Measurements from ENCODE around the gene DOCK3. TPM values are rescaled to one million over a fixed set of nuclear protein-coding genes. Genes with fewer than 3 reads are reported as not detected.
"Not testable (repeated sequence)": the region's sequence is repeated elsewhere in the genome, so short reads cannot be mapped to it uniquely, and the experiment has no call there.

DOCK3 gene
- total RNA-seq, 2 experiments from 2014 or later = 1.9 to 2.1 TPM

GRCh38 chr3:50786631-50787030 lies 111.9 kb downstream of the DOCK3 start:
- Mint-ChIP-seq H3K27ac (no peak overlapping the region), H3K4me1 (no peaks in the 10 kb centered on the region), H3K9me3 (peaks cover 21% of the 10 kb centered on the region), H3K27me3 (no peaks in the 10 kb centered on the region), H3K36me3 (peaks cover 15% of the 10 kb centered on the region), H3K4me3 (no peak overlapping the region)
- no peak for DNase-seq

- not testable (repeated sequence) for H3K4me1 Mint-ChIP-seq, H3K4me3 Mint-ChIP-seq, H3K36me3 Mint-ChIP-seq, H3K9me3 Mint-ChIP-seq, H3K27me3 Mint-ChIP-seq, DNase-seq, H3K27ac Mint-ChIP-seq
Measured at GRCh38 chr3:50790894-50791293, 116.2 kb downstream of the DOCK3 start.

GRCh38 chr3:50792568-50792967 lies 117.8 kb downstream of the DOCK3 start:
- Mint-ChIP-seq H3K27me3 (peaks cover 6% of the 10 kb centered on the region), H3K36me3 (peaks cover 2% of the 10 kb centered on the region), H3K4me3 (no peak overlapping the region), H3K4me1 (no peaks in the 10 kb centered on the region), H3K9me3 (no peaks in the 10 kb centered on the region), H3K27ac (no peak overlapping the region)
- no peak for DNase-seq

- not testable (repeated sequence) for H3K4me1 Mint-ChIP-seq, H3K27me3 Mint-ChIP-seq, DNase-seq, H3K4me3 Mint-ChIP-seq, H3K27ac Mint-ChIP-seq
- H3K9me3 Mint-ChIP-seq = peaks cover 39% of the 10 kb centered on the region
- peaks cover 24% of the 10 kb centered on the region for H3K36me3 Mint-ChIP-seq
Measured at GRCh38 chr3:50803805-50804204, 129.1 kb downstream of the DOCK3 start.

- H3K4me1 Mint-ChIP-seq, H3K4me3 Mint-ChIP-seq, DNase-seq, H3K27ac Mint-ChIP-seq, H3K27me3 Mint-ChIP-seq: not testable (repeated sequence)
- Mint-ChIP-seq H3K9me3 (peaks cover 34% of the 10 kb centered on the region), H3K36me3 (peaks cover 20% of the 10 kb centered on the region)
Measured at GRCh38 chr3:50804376-50804775, 129.6 kb downstream of the DOCK3 start.

- Mint-ChIP-seq H3K27me3 (no peaks in the 10 kb centered on the region), H3K9me3 (peaks cover 25% of the 10 kb centered on the region), H3K4me3 (no peak overlapping the region), H3K36me3 (peaks cover 15% of the 10 kb centered on the region), H3K27ac (no peak overlapping the region), H3K4me1 (no peaks in the 10 kb centered on the region)
- no peak for DNase-seq
Measured at GRCh38 chr3:50805321-50805720, 130.6 kb downstream of the DOCK3 start.

- Mint-ChIP-seq H3K36me3 (peaks cover 10% of the 10 kb centered on the region), H3K27me3 (no peaks in the 10 kb centered on the region), H3K9me3 (peaks cover 18% of the 10 kb centered on the region), H3K4me1 (no peaks in the 10 kb centered on the region), H3K27ac (no peak overlapping the region), H3K4me3 (no peak overlapping the region)
- no peak for DNase-seq
Measured at GRCh38 chr3:50806031-50806430, 131.3 kb downstream of the DOCK3 start.

GRCh38 chr3:50806806-50807205 lies 132.1 kb downstream of the DOCK3 start:
- Mint-ChIP-seq H3K27me3 (no peaks in the 10 kb centered on the region), H3K27ac (no peak overlapping the region), H3K36me3 (peaks cover 8% of the 10 kb centered on the region), H3K4me3 (no peak overlapping the region), H3K9me3 (peaks cover 11% of the 10 kb centered on the region), H3K4me1 (no peaks in the 10 kb centered on the region)
- no peak for DNase-seq

- Mint-ChIP-seq H3K27me3 (no peaks in the 10 kb centered on the region), H3K9me3 (peaks cover 7% of the 10 kb centered on the region), H3K36me3 (peaks cover 8% of the 10 kb centered on the region), H3K4me1 (no peaks in the 10 kb centered on the region), H3K27ac (no peak overlapping the region), H3K4me3 (no peak overlapping the region)
- DNase-seq = no peak
Measured at GRCh38 chr3:50807266-50807665, 132.5 kb downstream of the DOCK3 start.

- Mint-ChIP-seq H3K9me3 (no peaks in the 10 kb centered on the region), H3K4me3 (no peak overlapping the region), H3K36me3 (no peaks in the 10 kb centered on the region), H3K27ac (no peak overlapping the region), H3K27me3 (no peaks in the 10 kb centered on the region), H3K4me1 (peaks cover 8% of the 10 kb centered on the region)
- no peak for DNase-seq
Measured at GRCh38 chr3:50811893-50812292, 137.2 kb downstream of the DOCK3 start.

- Mint-ChIP-seq H3K9me3 (no peaks in the 10 kb centered on the region), H3K4me1 (peaks cover 8% of the 10 kb centered on the region), H3K27me3 (no peaks in the 10 kb centered on the region), H3K27ac (peak overlapping the region; percentile 32), H3K36me3 (no peaks in the 10 kb centered on the region), H3K4me3 (no peak overlapping the region)
- no peak for DNase-seq
Measured at GRCh38 chr3:50815844-50816243, 141.1 kb downstream of the DOCK3 start.

GRCh38 chr3:50816894-50817293 lies 142.2 kb downstream of the DOCK3 start:
- H3K4me3 Mint-ChIP-seq = no peak overlapping the region
- no peak for DNase-seq
- no peak overlapping the region for H3K27ac Mint-ChIP-seq
- no peaks in the 10 kb centered on the region for H3K27me3 Mint-ChIP-seq
- H3K9me3 Mint-ChIP-seq = no peaks in the 10 kb centered on the region
- peaks cover 8% of the 10 kb centered on the region for H3K4me1 Mint-ChIP-seq
- no peaks in the 10 kb centered on the region for H3K36me3 Mint-ChIP-seq

- no peak overlapping the region for H3K4me3 Mint-ChIP-seq
- H3K36me3 Mint-ChIP-seq = no peaks in the 10 kb centered on the region
- H3K9me3 Mint-ChIP-seq = no peaks in the 10 kb centered on the region
- no peaks in the 10 kb centered on the region for H3K27me3 Mint-ChIP-seq
- DNase-seq = no peak
- H3K4me1 Mint-ChIP-seq = peaks cover 8% of the 10 kb centered on the region
- H3K27ac Mint-ChIP-seq = no peak overlapping the region
Measured at GRCh38 chr3:50817756-50818529, 143.2 kb downstream of the DOCK3 start.

- no peaks in the 10 kb centered on the region for H3K36me3 Mint-ChIP-seq
- H3K27me3 Mint-ChIP-seq = no peaks in the 10 kb centered on the region
- no peaks in the 10 kb centered on the region for H3K9me3 Mint-ChIP-seq
- no peak overlapping the region for H3K4me3 Mint-ChIP-seq
- no peak for DNase-seq
- peaks cover 8% of the 10 kb centered on the region for H3K4me1 Mint-ChIP-seq
- H3K27ac Mint-ChIP-seq = no peak overlapping the region
Measured at GRCh38 chr3:50819882-50820281, 145.2 kb downstream of the DOCK3 start.

- Mint-ChIP-seq H3K4me1 (peaks cover 1% of the 10 kb centered on the region), H3K27ac (no peak overlapping the region), H3K9me3 (no peaks in the 10 kb centered on the region), H3K36me3 (no peaks in the 10 kb centered on the region), H3K27me3 (no peaks in the 10 kb centered on the region), H3K4me3 (no peak overlapping the region)
- DNase-seq = no peak
Measured at GRCh38 chr3:50825841-50826240, 151.1 kb downstream of the DOCK3 start.

- H3K27me3 Mint-ChIP-seq = peaks cover 7% of the 10 kb centered on the region
Measured at GRCh38 chr3:50830451-50830850, 155.7 kb downstream of the DOCK3 start.

More at GRCh38 chr3:50830451-50830850, 155.7 kb downstream of the DOCK3 start:
- DNase-seq = no peak
- Mint-ChIP-seq H3K27ac (no peak overlapping the region), H3K9me3 (peaks cover 5% of the 10 kb centered on the region), H3K36me3 (peaks cover 3% of the 10 kb centered on the region), H3K4me3 (no peak overlapping the region), H3K4me1 (peaks cover 1% of the 10 kb centered on the region)
